ENCODE measurements around the gene FTL.

The FTL gene

DNA sequence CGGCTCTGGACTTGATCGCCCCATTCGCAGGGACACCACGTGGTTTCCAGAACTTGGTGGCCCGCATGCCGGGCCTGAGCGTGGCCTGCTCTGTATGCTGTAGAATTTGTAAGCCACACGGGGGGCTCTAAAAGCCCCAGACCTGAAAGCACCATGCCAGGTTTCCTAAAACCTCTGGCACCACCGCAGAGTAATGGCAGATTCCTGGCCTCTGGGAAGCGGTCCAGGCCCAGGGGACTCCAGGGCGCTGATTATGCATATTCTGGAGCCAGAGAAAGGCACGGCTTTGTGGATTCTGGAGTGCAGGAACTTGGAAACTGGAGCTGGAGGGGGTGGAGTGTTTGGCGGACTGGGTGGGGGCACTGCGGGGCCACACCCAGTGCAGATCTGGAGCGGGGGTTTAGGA lies 3.7 kb downstream of the FTL start:
- peaks cover 38% of the 10 kb centered on the region for H3K4me1 Mint-ChIP-seq
- no peaks in the 10 kb centered on the region for H3K27me3 Mint-ChIP-seq
- no peak overlapping the region for H3K4me3 Mint-ChIP-seq
- no peak overlapping the region for H3K27ac Mint-ChIP-seq
- peaks cover 10% of the 10 kb centered on the region for H3K36me3 Mint-ChIP-seq
- H3K9me3 Mint-ChIP-seq: no peaks in the 10 kb centered on the region

GRCh38 chr19:48969276-48970138 lies 4.4 kb downstream of the FTL start:
- peaks cover 31% of the 10 kb centered on the region for H3K4me1 Mint-ChIP-seq
- H3K36me3 Mint-ChIP-seq: peaks cover 10% of the 10 kb centered on the region
- no peaks in the 10 kb centered on the region for H3K27me3 Mint-ChIP-seq
- H3K9me3 Mint-ChIP-seq: no peaks in the 10 kb centered on the region
- peak overlapping the region; percentile 41 for H3K27ac Mint-ChIP-seq
- H3K4me3 Mint-ChIP-seq: no peak overlapping the region

DNA sequence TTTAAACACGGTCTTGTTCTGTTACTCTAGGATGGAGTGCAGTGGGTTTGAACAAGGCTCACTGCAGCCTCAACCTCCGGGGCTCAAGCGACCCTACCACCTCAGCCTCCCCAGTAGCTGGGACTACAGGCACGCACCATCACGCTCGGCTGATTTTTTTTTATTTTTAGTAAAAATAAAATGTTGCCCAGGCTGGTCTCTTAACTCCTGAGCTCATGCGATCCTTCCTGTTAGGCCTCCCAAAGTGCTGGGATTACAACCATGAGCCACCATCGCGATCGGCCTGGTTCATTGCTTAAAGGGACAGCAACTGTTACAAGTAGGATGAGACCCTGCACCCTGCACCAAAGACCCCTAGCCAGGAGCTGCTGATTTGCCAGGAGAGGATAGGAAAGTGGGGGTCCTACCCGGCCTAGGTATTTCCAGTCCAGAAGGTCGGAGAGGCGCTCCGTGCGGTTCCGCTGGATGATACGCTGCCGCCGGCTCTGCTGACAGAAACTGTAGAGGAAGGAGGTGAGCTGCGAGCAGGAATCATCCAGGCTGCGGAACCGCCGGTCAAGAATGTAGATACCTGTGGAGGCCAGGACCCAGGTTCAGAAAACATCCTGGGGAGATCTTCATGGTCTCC lies 5.1 kb downstream of the FTL start:
- Mint-ChIP-seq H3K27me3 (no peaks in the 10 kb centered on the region), H3K36me3 (peaks cover 10% of the 10 kb centered on the region), H3K4me3 (no peak overlapping the region), H3K27ac (no peak overlapping the region), H3K4me1 (peaks cover 24% of the 10 kb centered on the region), H3K9me3 (no peaks in the 10 kb centered on the region)

DNA sequence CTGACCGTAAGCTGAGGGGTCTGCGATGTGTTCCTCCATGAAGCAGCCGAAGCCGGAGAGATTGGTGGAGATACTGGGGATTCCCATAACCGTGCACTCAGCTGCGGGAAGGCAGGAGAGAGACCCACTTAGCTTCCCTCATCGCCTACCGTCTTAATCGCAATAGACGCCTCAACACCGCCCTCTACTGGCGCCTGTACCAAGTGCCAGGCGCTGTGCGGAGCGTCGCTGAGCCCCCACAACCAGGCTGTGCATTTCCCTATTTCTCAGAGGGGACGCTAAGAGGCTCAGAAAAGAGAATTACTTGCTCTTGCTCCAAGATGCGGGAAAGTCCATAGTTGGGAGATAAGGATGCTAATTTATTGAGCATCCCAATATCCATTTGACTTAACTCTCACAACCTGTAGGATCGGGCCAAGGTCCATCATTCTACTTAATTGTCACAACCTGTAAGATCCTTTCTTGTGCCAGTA lies 5.8 kb downstream of the FTL start:
- peaks cover 17% of the 10 kb centered on the region for H3K4me1 Mint-ChIP-seq
- no peaks in the 10 kb centered on the region for H3K27me3 Mint-ChIP-seq
- peak overlapping the region; percentile 41 for H3K27ac Mint-ChIP-seq
- H3K36me3 Mint-ChIP-seq: peaks cover 9% of the 10 kb centered on the region
- H3K4me3 Mint-ChIP-seq: no peak overlapping the region
- no peaks in the 10 kb centered on the region for H3K9me3 Mint-ChIP-seq

DNA sequence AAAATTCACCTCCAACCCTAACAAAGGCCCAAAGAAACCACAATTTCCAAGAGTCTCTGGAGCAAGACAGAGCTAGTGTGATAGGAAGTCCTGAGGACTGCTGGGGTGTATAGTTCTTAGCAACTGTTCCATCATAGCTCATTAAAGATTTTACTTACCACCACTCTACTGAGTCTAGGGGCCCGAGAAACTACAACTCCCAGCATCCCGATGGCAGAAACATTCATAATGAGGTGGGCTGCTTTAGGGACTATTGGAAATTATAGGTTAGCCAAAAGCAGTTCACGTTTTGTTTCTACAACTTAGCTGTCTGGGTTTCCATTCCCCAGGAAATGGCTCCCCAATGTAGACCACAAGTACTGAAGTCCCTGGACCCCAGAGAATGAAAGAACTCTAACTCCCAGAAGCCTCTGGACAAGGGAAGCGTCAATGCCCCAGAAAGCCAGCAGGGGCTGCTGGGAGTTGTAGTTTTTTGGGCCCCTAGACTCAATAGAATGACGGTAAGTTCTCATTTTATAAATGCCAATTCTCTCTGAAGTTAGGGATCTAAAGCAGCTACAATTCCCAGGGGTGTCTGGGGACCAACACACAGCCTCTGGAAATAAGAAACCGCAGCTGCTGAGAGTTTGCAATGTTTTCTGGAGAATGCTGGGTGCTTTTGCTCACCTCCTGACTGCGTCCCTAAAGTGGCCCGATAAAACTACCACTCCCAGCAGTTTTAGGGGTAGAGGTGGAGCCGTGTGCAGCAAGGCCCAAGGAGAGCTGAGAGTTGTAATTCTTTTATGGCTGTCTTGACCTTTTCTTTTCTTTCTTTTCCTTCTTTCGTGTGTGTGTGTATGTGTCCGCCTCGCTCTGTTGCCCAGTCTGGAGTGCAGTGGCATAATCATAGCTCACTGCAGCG lies 11.1 kb downstream of the FTL start:
- Mint-ChIP-seq H3K36me3 (peaks cover 12% of the 10 kb centered on the region), H3K9me3 (no peaks in the 10 kb centered on the region), H3K4me3 (no peak overlapping the region), H3K27ac (peak overlapping the region; percentile 12), H3K27me3 (no peaks in the 10 kb centered on the region), H3K4me1 (peaks cover under 1% of the 10 kb centered on the region)

GRCh38 chr19:48977061-48977460 lies 12.0 kb downstream of the FTL start:
- H3K27ac Mint-ChIP-seq: no peak overlapping the region
- no peaks in the 10 kb centered on the region for H3K4me1 Mint-ChIP-seq
- no peak overlapping the region for H3K4me3 Mint-ChIP-seq
- H3K36me3 Mint-ChIP-seq: peaks cover 12% of the 10 kb centered on the region
- no peaks in the 10 kb centered on the region for H3K27me3 Mint-ChIP-seq
- H3K9me3 Mint-ChIP-seq: no peaks in the 10 kb centered on the region

GRCh38 chr19:48982280-48982679 lies 17.2 kb downstream of the FTL start:
- no peak overlapping the region for H3K27ac Mint-ChIP-seq
- H3K9me3 Mint-ChIP-seq: no peaks in the 10 kb centered on the region
- H3K27me3 Mint-ChIP-seq: no peaks in the 10 kb centered on the region
- no peak overlapping the region for H3K4me3 Mint-ChIP-seq
- H3K4me1 Mint-ChIP-seq: peaks cover 2% of the 10 kb centered on the region
- peaks cover 12% of the 10 kb centered on the region for H3K36me3 Mint-ChIP-seq

- H3K36me3 Mint-ChIP-seq: peaks cover 8% of the 10 kb centered on the region
- no peaks in the 10 kb centered on the region for H3K27me3 Mint-ChIP-seq
- H3K4me3 Mint-ChIP-seq: no peak overlapping the region
- no peaks in the 10 kb centered on the region for H3K9me3 Mint-ChIP-seq
- no peak overlapping the region for H3K27ac Mint-ChIP-seq
- H3K4me1 Mint-ChIP-seq: peaks cover 20% of the 10 kb centered on the region
These were observed 20.6 kb downstream of the FTL start for GRCh38 chr19:48985711-48986110.

DNA sequence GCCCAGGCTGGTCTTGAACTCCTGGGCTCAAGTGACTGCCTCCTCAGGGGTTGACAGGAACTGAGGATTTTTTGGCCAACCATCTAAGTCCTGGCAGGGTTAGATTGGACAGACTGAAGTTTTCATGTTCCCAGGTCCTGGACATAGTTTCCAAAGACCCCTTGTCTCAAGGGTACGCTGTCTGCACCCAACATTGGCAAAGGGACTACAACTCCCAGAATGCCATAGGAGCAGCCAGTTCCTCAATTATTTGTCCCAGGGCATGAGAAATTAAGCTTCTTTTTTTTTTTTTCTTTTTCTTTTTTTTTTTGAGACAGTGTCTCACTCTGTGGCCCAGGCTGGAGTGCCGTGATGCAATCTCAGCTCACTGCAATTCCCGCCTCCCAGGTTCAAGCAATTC lies 21.1 kb downstream of the FTL start:
- H3K27ac Mint-ChIP-seq: no peak overlapping the region
- H3K4me1 Mint-ChIP-seq: peaks cover 25% of the 10 kb centered on the region
- H3K27me3 Mint-ChIP-seq: no peaks in the 10 kb centered on the region
- H3K4me3 Mint-ChIP-seq: no peak overlapping the region
- H3K36me3 Mint-ChIP-seq: peaks cover 8% of the 10 kb centered on the region
- no peaks in the 10 kb centered on the region for H3K9me3 Mint-ChIP-seq

DNA sequence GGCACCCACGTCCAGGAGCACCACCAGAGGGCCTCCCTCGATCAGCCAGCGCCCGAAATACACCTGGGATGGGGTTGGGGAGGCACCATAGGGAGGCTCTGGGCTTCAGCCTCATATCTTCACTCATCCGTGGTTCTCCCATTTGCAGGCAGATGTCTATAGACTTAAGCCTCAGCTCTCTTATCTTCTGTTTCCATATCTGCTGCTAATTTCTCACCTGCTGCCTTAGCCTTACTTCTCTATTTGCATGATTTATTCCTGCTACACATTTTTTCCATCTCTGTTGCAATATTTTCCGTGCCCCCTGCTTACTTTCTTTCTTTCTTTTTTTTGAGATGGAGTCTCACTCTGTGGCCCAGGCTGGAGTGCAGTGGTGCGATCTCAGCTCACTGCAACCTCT lies 22.2 kb downstream of the FTL start:
- H3K27me3 Mint-ChIP-seq: no peaks in the 10 kb centered on the region
- H3K9me3 Mint-ChIP-seq: no peaks in the 10 kb centered on the region
- no peak overlapping the region for H3K4me3 Mint-ChIP-seq
- peaks cover 5% of the 10 kb centered on the region for H3K36me3 Mint-ChIP-seq
- peaks cover 31% of the 10 kb centered on the region for H3K4me1 Mint-ChIP-seq
- H3K27ac Mint-ChIP-seq: peak overlapping the region; percentile 69

DNA sequence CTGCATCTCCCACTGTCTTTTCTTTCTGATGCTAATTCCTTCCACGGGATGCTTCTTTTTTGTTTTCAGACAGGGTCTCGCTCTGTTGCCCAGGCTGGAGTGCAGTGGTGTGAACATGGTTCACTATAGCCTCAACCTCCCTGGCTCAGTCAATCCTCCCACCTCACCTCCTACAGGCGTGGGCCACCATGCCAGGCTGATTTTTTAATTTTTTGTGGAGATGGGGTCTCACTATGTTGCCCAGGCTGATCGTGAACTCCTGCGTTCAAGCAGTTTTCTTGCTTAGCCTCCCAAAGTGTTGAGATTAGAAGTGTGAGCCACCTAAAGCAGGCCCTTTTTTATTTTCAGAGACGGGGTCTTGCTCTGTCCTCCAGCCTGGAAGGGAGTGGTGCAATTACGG lies 23.2 kb downstream of the FTL start:
- Mint-ChIP-seq H3K27me3 (no peaks in the 10 kb centered on the region), H3K36me3 (peaks cover 5% of the 10 kb centered on the region)

GRCh38 chr19:48988860-48989259 lies 23.8 kb downstream of the FTL start:
- H3K27ac Mint-ChIP-seq: no peak overlapping the region
- peaks cover 6% of the 10 kb centered on the region for H3K36me3 Mint-ChIP-seq
- no peak overlapping the region for H3K4me3 Mint-ChIP-seq
- H3K4me1 Mint-ChIP-seq: peaks cover 37% of the 10 kb centered on the region
- no peaks in the 10 kb centered on the region for H3K9me3 Mint-ChIP-seq
- H3K27me3 Mint-ChIP-seq: no peaks in the 10 kb centered on the region

More for the DNA sequence above, 23.2 kb downstream of the FTL start:
- no peak overlapping the region for H3K4me3 Mint-ChIP-seq
- peaks cover 33% of the 10 kb centered on the region for H3K4me1 Mint-ChIP-seq
- H3K27ac Mint-ChIP-seq: peak overlapping the region; percentile 57
- no peaks in the 10 kb centered on the region for H3K9me3 Mint-ChIP-seq

DNA sequence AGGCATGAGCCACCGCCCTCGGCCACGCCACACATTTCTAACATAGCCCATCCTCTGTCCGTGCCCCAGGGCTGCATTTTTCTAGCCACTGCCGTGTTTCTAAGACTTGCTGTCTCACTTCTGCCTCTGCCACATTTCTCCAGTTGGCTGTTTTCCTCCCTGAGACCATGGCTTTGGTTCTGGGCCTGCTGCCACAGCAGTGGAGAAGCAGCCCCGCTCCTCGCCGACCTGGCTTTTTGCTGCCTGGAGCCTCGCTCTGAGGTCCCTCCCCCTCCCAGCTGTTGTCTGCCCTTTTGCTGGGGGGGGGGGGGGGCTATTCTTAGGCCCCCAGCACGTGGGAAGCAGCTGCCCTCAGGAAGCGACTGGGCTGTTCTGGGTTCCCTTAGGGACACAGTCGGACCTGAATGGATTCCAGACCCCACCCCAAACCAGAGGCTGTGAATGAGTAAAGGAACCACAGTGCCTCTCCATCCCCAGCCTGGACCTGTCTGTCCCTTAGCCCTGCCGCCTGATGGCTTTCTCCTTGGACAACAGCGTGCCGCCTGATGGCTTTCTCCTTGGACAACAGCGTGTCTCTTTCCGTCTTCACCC lies 24.7 kb downstream of the FTL start:
- Mint-ChIP-seq H3K4me3 (no peak overlapping the region), H3K27me3 (no peaks in the 10 kb centered on the region), H3K27ac (no peak overlapping the region), H3K9me3 (no peaks in the 10 kb centered on the region), H3K36me3 (peaks cover 6% of the 10 kb centered on the region), H3K4me1 (peaks cover 44% of the 10 kb centered on the region)

DNA sequence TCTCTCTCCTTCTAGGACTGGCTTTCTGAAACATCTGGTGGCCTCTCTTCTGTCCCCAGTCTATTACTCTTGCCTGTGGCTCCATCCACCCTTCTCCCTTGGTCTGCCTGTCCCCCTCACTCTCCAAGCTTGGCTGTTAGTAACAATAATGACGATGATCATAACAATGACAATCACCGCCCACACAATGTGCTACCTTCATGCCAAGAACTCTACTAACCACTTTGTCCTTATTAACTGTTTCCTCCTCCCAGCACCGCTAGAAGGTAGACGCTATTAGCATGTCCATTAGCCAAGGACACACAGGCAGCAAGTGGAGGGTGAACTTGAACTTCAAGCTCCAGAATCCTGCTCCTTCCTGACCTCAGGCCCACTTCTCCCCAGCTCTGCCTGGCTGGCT lies 25.3 kb downstream of the FTL start:
- no peaks in the 10 kb centered on the region for H3K27me3 Mint-ChIP-seq
- H3K9me3 Mint-ChIP-seq: no peaks in the 10 kb centered on the region
- H3K27ac Mint-ChIP-seq: peak overlapping the region; percentile 60
- H3K4me3 Mint-ChIP-seq: no peak overlapping the region
- peaks cover 50% of the 10 kb centered on the region for H3K4me1 Mint-ChIP-seq
- peaks cover 10% of the 10 kb centered on the region for H3K36me3 Mint-ChIP-seq

GRCh38 chr19:48991011-48991609 lies 26.0 kb downstream of the FTL start:
- H3K9me3 Mint-ChIP-seq: no peaks in the 10 kb centered on the region
- peaks cover 10% of the 10 kb centered on the region for H3K36me3 Mint-ChIP-seq
- peaks cover 50% of the 10 kb centered on the region for H3K4me1 Mint-ChIP-seq
- peak overlapping the region; percentile 65 for H3K27ac Mint-ChIP-seq
- H3K4me3 Mint-ChIP-seq: no peak overlapping the region
- no peaks in the 10 kb centered on the region for H3K27me3 Mint-ChIP-seq
